HCT116 (cell line): ENCODE measurements around the gene KMT2D.

ENCODE experiments used
- ATF3 ChIP-seq: IDR thresholded peaks from 2 replicates; pipeline ENCODE4 v1.6.1; 2012
- CEBPB ChIP-seq: IDR thresholded peaks from 2 replicates; pipeline ENCODE4 v1.6.1; 2012; ENCODE audit warnings: low read depth
- CTCF ChIP-seq, 3 experiments: fragments of 200-600 bp in 1 of 3; sonication (generic) in 1 of 3; IDR thresholded peaks in 2 of 3; conservative IDR thresholded peaks in 1 of 3; 2 replicates each; pipeline ENCODE4 v1.5.1; 2012 to 2017; ENCODE audit warnings: low read depth in 2 of 3, low read length in 2 of 3, antibody characterized with exemption in 1 of 3, borderline replicate concordance in 1 of 3, control low read depth in 1 of 3, mild to moderate bottlenecking in 1 of 3, mixed read lengths in 1 of 3, mixed run types in 1 of 3, moderate library complexity in 1 of 3; ENCODE audit not compliant: insufficient read depth in 1 of 3
- EZH2 ChIP-seq: fragments of 200-600 bp; sonication (generic); IDR thresholded peaks from 2 replicates; pipeline ENCODE4 v1.6.1; 2017; ENCODE audit warnings: antibody characterized with exemption, mixed run types
- EZH2phosphoT487 ChIP-seq: fragments of 200-600 bp; IDR thresholded peaks from 2 replicates; pipeline ENCODE4 v1.6.1; 2018; ENCODE audit warnings: antibody characterized with exemption, borderline replicate concordance
- JUND ChIP-seq: IDR thresholded peaks from 2 replicates; pipeline ENCODE4 v1.6.1; 2012
- POLR2A ChIP-seq: IDR thresholded peaks from 2 replicates; pipeline ENCODE4 v1.7.0; 2011; ENCODE audit warnings: borderline replicate concordance; ENCODE audit not compliant: insufficient read depth, insufficient read length; ENCODE audit errors: extremely low read depth
- POLR2AphosphoS5 ChIP-seq: IDR thresholded peaks from 2 replicates; pipeline ENCODE4 v1.6.1; 2011; ENCODE audit warnings: mild to moderate bottlenecking, low read depth, low read length, moderate library complexity
- RAD21 ChIP-seq: IDR thresholded peaks from 2 replicates; pipeline ENCODE4 v1.6.1; 2012; ENCODE audit warnings: low read depth, mild to moderate bottlenecking
- SIN3A ChIP-seq: IDR thresholded peaks from 2 replicates; pipeline ENCODE4 v1.6.1; 2012; ENCODE audit warnings: low read depth
- SP1 ChIP-seq: IDR thresholded peaks from 2 replicates; pipeline ENCODE4 v1.6.1; 2012; ENCODE audit warnings: low read depth
- SRF ChIP-seq: IDR thresholded peaks from 2 replicates; pipeline ENCODE4 v1.6.1; 2012; ENCODE audit warnings: low read depth
- ZNF274 ChIP-seq: fragments of 200-500 bp; sonication (Bioruptor generic); IDR thresholded peaks from 2 replicates; pipeline ENCODE4 v1.6.1; 2014; ENCODE audit warnings: mild to moderate bottlenecking, low read depth, low read length, inconsistent platforms
- TF ChIP-seq, protein P1 (sequence below): IDR thresholded peaks from 2 replicates; pipeline ENCODE4 v1.6.1; 2012; ENCODE audit warnings: low read depth

- TF ChIP-seq CTCF (IDR thresholded peaks at IDR 0.05 in 2 of 3, conservative IDR thresholded peaks at IDR 0.05 in 1 of 3; ENCODE audit: borderline replicate concordance in 1 of 3, insufficient read depth in 1 of 3, low read depth in 2 of 3, low read length in 2 of 3) (no peak), POLR2A (no peak), EZH2 (no peak), SRF (no peak), CEBPB (no peak), POLR2AphosphoS5 (no peak), SP1 (no peak), JUND (no peak), ZNF274 (no peak), SIN3A (no peak), RAD21 (no peak), EZH2phosphoT487 (no peak), ATF3 (no peak)
- TF ChIP-seq, protein P1, sequence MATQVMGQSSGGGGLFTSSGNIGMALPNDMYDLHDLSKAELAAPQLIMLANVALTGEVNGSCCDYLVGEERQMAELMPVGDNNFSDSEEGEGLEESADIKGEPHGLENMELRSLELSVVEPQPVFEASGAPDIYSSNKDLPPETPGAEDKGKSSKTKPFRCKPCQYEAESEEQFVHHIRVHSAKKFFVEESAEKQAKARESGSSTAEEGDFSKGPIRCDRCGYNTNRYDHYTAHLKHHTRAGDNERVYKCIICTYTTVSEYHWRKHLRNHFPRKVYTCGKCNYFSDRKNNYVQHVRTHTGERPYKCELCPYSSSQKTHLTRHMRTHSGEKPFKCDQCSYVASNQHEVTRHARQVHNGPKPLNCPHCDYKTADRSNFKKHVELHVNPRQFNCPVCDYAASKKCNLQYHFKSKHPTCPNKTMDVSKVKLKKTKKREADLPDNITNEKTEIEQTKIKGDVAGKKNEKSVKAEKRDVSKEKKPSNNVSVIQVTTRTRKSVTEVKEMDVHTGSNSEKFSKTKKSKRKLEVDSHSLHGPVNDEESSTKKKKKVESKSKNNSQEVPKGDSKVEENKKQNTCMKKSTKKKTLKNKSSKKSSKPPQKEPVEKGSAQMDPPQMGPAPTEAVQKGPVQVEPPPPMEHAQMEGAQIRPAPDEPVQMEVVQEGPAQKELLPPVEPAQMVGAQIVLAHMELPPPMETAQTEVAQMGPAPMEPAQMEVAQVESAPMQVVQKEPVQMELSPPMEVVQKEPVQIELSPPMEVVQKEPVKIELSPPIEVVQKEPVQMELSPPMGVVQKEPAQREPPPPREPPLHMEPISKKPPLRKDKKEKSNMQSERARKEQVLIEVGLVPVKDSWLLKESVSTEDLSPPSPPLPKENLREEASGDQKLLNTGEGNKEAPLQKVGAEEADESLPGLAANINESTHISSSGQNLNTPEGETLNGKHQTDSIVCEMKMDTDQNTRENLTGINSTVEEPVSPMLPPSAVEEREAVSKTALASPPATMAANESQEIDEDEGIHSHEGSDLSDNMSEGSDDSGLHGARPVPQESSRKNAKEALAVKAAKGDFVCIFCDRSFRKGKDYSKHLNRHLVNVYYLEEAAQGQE: no peak
These were observed 39.8 kb upstream of the KMT2D start for GRCh38 chr12:49100380-49100779.
